OCI-LY1 (cell line): ENCODE measurements around the gene KCTD2.

Experiments
- EZH2 ChIP-seq: fragments of 200-600 bp; sonication (generic), shearing (Covaris generic); IDR thresholded peaks from 2 replicates; pipeline ENCODE4 v1.8.0; 2017; ENCODE audit warnings: borderline replicate concordance, mixed run types, mild to moderate bottlenecking, antibody characterized with exemption, low read length, moderate library complexity, mixed read lengths
- TF ChIP-seq, protein P1 (sequence below): fragments of 200-600 bp; sonication (generic), shearing (Covaris generic); IDR thresholded peaks from 2 replicates; pipeline ENCODE4 v1.5.1; 2017; ENCODE audit warnings: mild to moderate bottlenecking, antibody characterized with exemption, low read length, moderate library complexity, mixed read lengths

DNA sequence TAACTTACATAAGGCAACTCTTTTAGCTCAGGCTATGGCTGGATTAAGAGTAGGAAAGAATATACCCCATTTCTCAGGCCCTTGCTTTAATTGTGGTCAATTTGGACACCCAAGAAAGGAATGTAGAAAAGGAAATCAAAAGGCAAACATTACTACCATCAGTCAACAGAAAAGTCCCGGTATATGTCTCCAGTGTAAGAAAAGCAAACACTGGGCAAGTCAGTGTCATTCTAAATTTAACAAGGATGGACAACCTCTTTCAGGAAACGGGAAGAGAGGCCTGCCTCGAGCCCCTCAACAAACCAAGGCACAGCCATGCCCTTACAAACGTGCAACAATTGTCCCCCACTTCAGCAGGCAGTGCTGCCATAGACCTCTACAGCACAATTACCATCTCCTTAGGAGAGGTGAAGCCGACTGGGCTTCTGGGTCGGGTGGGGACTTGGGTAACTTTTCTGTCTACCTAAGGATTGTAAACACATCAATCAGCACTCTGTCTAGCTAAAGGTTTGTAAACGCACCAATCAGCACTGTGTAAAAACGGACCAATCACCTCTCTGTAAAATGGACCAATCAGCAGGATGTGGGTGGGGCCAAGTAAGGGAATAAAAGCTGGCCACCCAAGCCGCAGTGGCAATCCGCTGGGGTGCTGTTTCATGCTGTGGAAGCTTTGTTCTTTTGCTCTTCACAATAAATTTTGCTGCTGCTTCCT lies 22.2 kb upstream of the KCTD2 start:
- TF ChIP-seq, protein P1, sequence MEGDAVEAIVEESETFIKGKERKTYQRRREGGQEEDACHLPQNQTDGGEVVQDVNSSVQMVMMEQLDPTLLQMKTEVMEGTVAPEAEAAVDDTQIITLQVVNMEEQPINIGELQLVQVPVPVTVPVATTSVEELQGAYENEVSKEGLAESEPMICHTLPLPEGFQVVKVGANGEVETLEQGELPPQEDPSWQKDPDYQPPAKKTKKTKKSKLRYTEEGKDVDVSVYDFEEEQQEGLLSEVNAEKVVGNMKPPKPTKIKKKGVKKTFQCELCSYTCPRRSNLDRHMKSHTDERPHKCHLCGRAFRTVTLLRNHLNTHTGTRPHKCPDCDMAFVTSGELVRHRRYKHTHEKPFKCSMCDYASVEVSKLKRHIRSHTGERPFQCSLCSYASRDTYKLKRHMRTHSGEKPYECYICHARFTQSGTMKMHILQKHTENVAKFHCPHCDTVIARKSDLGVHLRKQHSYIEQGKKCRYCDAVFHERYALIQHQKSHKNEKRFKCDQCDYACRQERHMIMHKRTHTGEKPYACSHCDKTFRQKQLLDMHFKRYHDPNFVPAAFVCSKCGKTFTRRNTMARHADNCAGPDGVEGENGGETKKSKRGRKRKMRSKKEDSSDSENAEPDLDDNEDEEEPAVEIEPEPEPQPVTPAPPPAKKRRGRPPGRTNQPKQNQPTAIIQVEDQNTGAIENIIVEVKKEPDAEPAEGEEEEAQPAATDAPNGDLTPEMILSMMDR: no peak
- TF ChIP-seq EZH2: no peak
